Measurements from ENCODE around the gene PID1. TPM values are rescaled to one million over a fixed set of nuclear protein-coding genes. Genes with fewer than 3 reads are reported as not detected.

PID1 gene
- total and polyA plus RNA-seq, 2 donors (not counting 1 experiment from before 2014, with no cell fraction given) = 0.10 TPM; not detected in 1

DNA sequence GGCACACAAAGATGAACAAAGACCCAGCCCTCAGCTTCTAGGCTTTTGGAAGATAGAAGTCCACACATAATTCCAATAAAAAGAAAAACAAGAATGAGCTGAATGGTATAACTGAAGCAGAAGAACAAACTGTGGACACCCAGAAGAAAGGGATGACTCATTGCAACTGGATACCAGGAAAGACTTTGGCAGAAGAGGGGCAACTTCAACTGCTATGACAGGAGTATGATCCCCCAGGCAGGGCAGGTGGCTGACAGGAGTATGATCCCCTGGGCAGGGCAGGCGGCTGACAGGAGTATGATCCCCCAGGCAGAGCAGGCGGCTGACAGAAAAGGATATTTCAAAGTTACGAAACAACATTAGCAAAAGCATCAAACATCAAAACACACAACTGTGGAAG lies 21.6 kb downstream of the PID1 start:
- ATAC-seq (ENCODE audit: low read depth) (no peak), DNase-seq (no peak)
- no peaks in the 10 kb centered on the region for H3K4me1 ChIP-seq (ENCODE audit: control insufficient read depth in 2 of 2, insufficient read depth in 2 of 2, low read length in 2 of 2)
- no peak overlapping the region for H3K4me3 ChIP-seq (ENCODE audit: control extremely low read depth in 1 of 5, extremely low read depth in 1 of 5, insufficient read depth in 1 of 5, low read depth in 2 of 5, low read length in 4 of 5)
- no peaks in the 10 kb centered on the region for H3K9me3 Mint-ChIP-seq (ENCODE audit: insufficient read depth)
- 100% methylated on average over 1 of the region's 3 CpGs for WGBS (ENCODE audit: insufficient coverage)
- no peak overlapping the region for H3K9ac ChIP-seq (ENCODE audit: low read length)
- no peaks in the 10 kb centered on the region for H3K27me3 Mint-ChIP-seq
- H3K4me1 Mint-ChIP-seq = no peaks in the 10 kb centered on the region
- POLR2A ChIA-PET = no interaction called here
- H3K27ac ChIP-seq (ENCODE audit: low read length in 2 of 2) = no peak overlapping the region
- H4K20me1 ChIP-seq (ENCODE audit: control insufficient read depth, insufficient read depth, low read length, poor library complexity, severe bottlenecking) = no peaks in the 10 kb centered on the region
- no peaks in the 10 kb centered on the region for H3K27me3 ChIP-seq (replicated peaks in 1 of 4; ENCODE audit: control extremely low read depth in 1 of 4, control insufficient read depth in 3 of 4, insufficient read depth in 4 of 4, low read length in 3 of 4)
- H3K27ac Mint-ChIP-seq = no peak overlapping the region
- CTCF ChIA-PET = no interaction called here
- intact Hi-C loops (cut with micrococcal nuclease) = no loop called here
- H3K36me3 ChIP-seq (replicated peaks in 1 of 2; ENCODE audit: control extremely low read depth in 1 of 2, control insufficient read depth in 1 of 2, extremely low read depth in 1 of 2, insufficient read depth in 2 of 2, low read length in 1 of 2) = no peaks in the 10 kb centered on the region
- H3K9me3 ChIP-seq (ENCODE audit: control extremely low read depth in 1 of 3, control insufficient read depth in 2 of 3, insufficient read depth in 1 of 3, low read length in 2 of 3) = no peaks in the 10 kb centered on the region
- no peak overlapping the region for H3K4me3 Mint-ChIP-seq
- H3K79me2 ChIP-seq (ENCODE audit: control insufficient read depth, insufficient read depth, low read length) = no peaks in the 10 kb centered on the region
- no peak for TF ChIP-seq EZH2 (IDR thresholded peaks at IDR 0.05; ENCODE audit: borderline replicate concordance, insufficient read depth, low read depth, low read length, poor library complexity, severe bottlenecking)
- TF ChIP-seq, protein P1, sequence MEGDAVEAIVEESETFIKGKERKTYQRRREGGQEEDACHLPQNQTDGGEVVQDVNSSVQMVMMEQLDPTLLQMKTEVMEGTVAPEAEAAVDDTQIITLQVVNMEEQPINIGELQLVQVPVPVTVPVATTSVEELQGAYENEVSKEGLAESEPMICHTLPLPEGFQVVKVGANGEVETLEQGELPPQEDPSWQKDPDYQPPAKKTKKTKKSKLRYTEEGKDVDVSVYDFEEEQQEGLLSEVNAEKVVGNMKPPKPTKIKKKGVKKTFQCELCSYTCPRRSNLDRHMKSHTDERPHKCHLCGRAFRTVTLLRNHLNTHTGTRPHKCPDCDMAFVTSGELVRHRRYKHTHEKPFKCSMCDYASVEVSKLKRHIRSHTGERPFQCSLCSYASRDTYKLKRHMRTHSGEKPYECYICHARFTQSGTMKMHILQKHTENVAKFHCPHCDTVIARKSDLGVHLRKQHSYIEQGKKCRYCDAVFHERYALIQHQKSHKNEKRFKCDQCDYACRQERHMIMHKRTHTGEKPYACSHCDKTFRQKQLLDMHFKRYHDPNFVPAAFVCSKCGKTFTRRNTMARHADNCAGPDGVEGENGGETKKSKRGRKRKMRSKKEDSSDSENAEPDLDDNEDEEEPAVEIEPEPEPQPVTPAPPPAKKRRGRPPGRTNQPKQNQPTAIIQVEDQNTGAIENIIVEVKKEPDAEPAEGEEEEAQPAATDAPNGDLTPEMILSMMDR (IDR thresholded peaks at IDR 0.05) = no peak
- no peak overlapping the region for H3K4me2 ChIP-seq (replicated peaks; ENCODE audit: low read depth, low read length, poor library complexity, severe bottlenecking)
- no peak overlapping the region for H2AFZ ChIP-seq (ENCODE audit: insufficient read depth, low read depth, low read length, poor library complexity, severe bottlenecking)

DNA sequence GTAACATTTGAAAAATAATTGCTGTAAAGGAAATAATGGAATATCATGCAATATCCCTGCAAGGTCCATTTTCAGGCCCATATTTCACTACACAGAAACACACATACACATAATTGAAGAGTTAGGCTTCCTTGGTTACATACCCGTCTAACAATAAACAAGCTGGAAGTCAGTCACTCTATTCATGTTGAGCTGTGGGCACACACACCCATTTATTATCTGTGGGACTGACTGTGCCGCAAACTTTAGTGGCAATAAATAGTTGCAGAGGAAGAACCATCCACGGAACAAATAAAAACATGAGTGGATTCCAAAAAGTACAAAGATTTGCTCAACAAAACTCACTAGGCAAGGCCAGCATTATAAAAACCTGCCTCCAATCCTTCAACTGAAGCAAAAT lies 24.8 kb downstream of the PID1 start:
- Histone ChIP-seq H3K9me3 (ENCODE audit: control extremely low read depth in 1 of 3, control insufficient read depth in 2 of 3, insufficient read depth in 1 of 3, low read length in 2 of 3) (no peaks in the 10 kb centered on the region), H3K9ac (ENCODE audit: low read length) (no peak overlapping the region), H3K4me1 (ENCODE audit: control insufficient read depth in 2 of 2, insufficient read depth in 2 of 2, low read length in 2 of 2) (no peaks in the 10 kb centered on the region), H4K20me1 (ENCODE audit: control insufficient read depth, insufficient read depth, low read length, poor library complexity, severe bottlenecking) (no peaks in the 10 kb centered on the region), H3K27me3 (replicated peaks in 1 of 4; ENCODE audit: control extremely low read depth in 1 of 4, control insufficient read depth in 3 of 4, insufficient read depth in 4 of 4, low read length in 3 of 4) (no peaks in the 10 kb centered on the region), H3K4me3 (ENCODE audit: control extremely low read depth in 1 of 5, extremely low read depth in 1 of 5, insufficient read depth in 1 of 5, low read depth in 2 of 5, low read length in 4 of 5) (no peak overlapping the region), H3K27ac (ENCODE audit: low read length in 2 of 2) (no peak overlapping the region), H3K79me2 (ENCODE audit: control insufficient read depth, insufficient read depth, low read length) (no peaks in the 10 kb centered on the region), H3K4me2 (replicated peaks; ENCODE audit: low read depth, low read length, poor library complexity, severe bottlenecking) (no peak overlapping the region), H2AFZ (ENCODE audit: insufficient read depth, low read depth, low read length, poor library complexity, severe bottlenecking) (no peak overlapping the region), H3K36me3 (replicated peaks in 1 of 2; ENCODE audit: control extremely low read depth in 1 of 2, control insufficient read depth in 1 of 2, extremely low read depth in 1 of 2, insufficient read depth in 2 of 2, low read length in 1 of 2) (no peaks in the 10 kb centered on the region)
- intact Hi-C loops (cut with micrococcal nuclease) = no loop called here
- WGBS (ENCODE audit: insufficient coverage) = 100% methylated on average over 1 of the region's 3 CpGs
- TF ChIP-seq, protein P1 (IDR thresholded peaks at IDR 0.05) = no peak
- no peak for TF ChIP-seq EZH2 (IDR thresholded peaks at IDR 0.05; ENCODE audit: borderline replicate concordance, insufficient read depth, low read depth, low read length, poor library complexity, severe bottlenecking)
- Mint-ChIP-seq H3K27ac (no peak overlapping the region), H3K4me3 (no peak overlapping the region), H3K27me3 (no peaks in the 10 kb centered on the region), H3K9me3 (ENCODE audit: insufficient read depth) (peaks cover 11% of the 10 kb centered on the region), H3K4me1 (no peaks in the 10 kb centered on the region)
- ChIA-PET CTCF (no interaction called here), POLR2A (no interaction called here)
- no peak for DNase-seq
- no peak for ATAC-seq (ENCODE audit: low read depth)
